Subcutaneous abdominal adipose tissue (tissue), 5 donors: Measurements from ENCODE around the gene FRMD6.

Experiments
- H3K27ac ChIP-seq: one replicate; pipeline ENCODE4 v1.7.0; 2013; ENCODE audit warnings: low read depth, mild to moderate bottlenecking, inconsistent platforms, low read length, moderate library complexity
- H3K27me3 ChIP-seq, 5 donors: one replicate each; pipeline ENCODE4 v1.7.0; 2013; ENCODE audit warnings: low read length in 5 of 5, inconsistent platforms in 1 of 5; ENCODE audit not compliant: control insufficient read depth in 5 of 5, insufficient read depth in 4 of 5
- H3K36me3 ChIP-seq, 5 donors: one replicate each; pipeline ENCODE4 v1.7.0; 2013; ENCODE audit warnings: low read length in 5 of 5; ENCODE audit not compliant: control insufficient read depth in 5 of 5, insufficient read depth in 5 of 5
- H3K4me1 ChIP-seq, 5 donors: one replicate each; pipeline ENCODE4 v1.7.0; 2013; ENCODE audit warnings: low read length in 5 of 5, mild to moderate bottlenecking in 3 of 5, moderate library complexity in 1 of 5; ENCODE audit not compliant: control insufficient read depth in 5 of 5, insufficient read depth in 5 of 5
- H3K4me3 ChIP-seq, 5 donors: one replicate each; pipeline ENCODE4 v1.7.0; 2013; ENCODE audit warnings: low read length in 5 of 5, low read depth in 1 of 5
- H3K9ac ChIP-seq, 5 donors: one replicate each; pipeline ENCODE4 v1.7.0; 2013; ENCODE audit warnings: low read length in 5 of 5, mild to moderate bottlenecking in 4 of 5, moderate library complexity in 3 of 5
- H3K9me3 ChIP-seq, 5 donors: one replicate each; pipeline ENCODE4 v1.7.0; 2013; ENCODE audit warnings: low read length in 5 of 5; ENCODE audit not compliant: control insufficient read depth in 5 of 5
- donor health status: healthy.
- donor health status: healthy.
- donor health status: healthy.
- donor health status: healthy.
- donor health status: healthy.

FRMD6 gene

DNA sequence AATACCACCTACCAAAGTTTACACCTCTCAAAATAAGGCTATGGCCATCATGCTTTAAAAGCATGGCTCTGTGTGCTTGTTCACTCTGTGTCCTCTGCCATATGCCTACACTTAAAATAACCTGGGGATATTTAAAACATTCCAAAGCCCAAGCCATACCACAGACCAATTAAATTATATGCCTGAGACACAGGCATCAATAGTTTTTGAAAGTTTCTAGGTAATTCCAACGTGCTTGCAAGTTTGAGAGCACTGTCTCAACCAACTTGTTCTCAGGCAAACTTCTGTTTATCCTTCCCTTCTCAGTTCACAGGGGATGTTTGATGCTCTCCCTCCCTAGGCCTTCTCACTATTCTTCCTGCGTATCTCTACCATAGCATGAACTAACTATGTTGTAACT lies 3.4 kb upstream of the FRMD6 start:
- Histone ChIP-seq H3K36me3 (no peaks in the 10 kb centered on the region), H3K27me3 (no peaks in the 10 kb centered on the region), H3K9ac (no peak overlapping the region), H3K9me3 (no peaks in the 10 kb centered on the region), H3K4me1 (peaks cover 0 to 19% (median 15%) of the 10 kb centered on the region in 5 donors), H3K27ac (no peak overlapping the region), H3K4me3 (no peak overlapping the region)

DNA sequence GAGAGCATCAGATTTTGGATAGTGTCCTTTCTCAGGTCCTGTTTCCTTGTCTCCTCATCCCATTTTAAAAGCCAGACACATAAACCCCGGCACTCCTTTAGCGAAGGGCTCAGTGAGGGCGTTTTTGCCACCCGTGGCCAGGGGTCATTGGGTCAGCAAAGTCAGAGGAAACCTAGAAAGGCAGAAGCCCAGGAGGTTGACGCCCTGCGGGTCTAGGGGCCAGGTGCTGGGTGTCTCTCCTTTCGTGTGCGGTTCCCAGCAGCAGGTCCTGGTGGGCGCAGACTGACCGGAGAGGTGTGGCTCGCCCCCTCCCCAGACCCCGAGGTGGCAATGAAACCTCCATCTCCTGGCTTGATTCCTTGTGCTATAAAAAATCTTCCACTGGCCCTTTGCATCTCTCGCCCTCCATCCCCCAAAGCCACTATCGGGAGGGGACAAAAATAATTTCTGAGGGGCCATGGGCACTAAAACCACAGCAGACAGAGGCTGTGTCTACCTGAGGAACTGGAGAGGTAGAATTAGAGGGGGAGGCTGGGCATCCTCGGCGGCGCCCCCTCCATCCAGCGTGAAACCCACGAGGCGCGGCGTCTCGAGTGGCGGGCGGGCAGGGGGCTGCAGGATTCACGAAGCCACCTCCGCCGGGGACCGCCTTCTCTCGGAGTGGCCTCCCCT lies 858 bp upstream of the FRMD6 start:
- H3K9me3 ChIP-seq, result no peaks in the 10 kb centered on the region
- H3K9ac ChIP-seq, result peak overlapping the region in 4 of 5 donors; percentile 81 to 95 (median 86)
- H3K27me3 ChIP-seq, result no peaks in the 10 kb centered on the region
- H3K4me1 ChIP-seq, result peaks cover 0 to 32% (median 25%) of the 10 kb centered on the region in 5 donors
- peak overlapping the region; percentile 77 for H3K27ac ChIP-seq
- H3K36me3 ChIP-seq, result no peaks in the 10 kb centered on the region
- H3K4me3 ChIP-seq, result peak overlapping the region; percentile 84 to 87 (median 85)

DNA sequence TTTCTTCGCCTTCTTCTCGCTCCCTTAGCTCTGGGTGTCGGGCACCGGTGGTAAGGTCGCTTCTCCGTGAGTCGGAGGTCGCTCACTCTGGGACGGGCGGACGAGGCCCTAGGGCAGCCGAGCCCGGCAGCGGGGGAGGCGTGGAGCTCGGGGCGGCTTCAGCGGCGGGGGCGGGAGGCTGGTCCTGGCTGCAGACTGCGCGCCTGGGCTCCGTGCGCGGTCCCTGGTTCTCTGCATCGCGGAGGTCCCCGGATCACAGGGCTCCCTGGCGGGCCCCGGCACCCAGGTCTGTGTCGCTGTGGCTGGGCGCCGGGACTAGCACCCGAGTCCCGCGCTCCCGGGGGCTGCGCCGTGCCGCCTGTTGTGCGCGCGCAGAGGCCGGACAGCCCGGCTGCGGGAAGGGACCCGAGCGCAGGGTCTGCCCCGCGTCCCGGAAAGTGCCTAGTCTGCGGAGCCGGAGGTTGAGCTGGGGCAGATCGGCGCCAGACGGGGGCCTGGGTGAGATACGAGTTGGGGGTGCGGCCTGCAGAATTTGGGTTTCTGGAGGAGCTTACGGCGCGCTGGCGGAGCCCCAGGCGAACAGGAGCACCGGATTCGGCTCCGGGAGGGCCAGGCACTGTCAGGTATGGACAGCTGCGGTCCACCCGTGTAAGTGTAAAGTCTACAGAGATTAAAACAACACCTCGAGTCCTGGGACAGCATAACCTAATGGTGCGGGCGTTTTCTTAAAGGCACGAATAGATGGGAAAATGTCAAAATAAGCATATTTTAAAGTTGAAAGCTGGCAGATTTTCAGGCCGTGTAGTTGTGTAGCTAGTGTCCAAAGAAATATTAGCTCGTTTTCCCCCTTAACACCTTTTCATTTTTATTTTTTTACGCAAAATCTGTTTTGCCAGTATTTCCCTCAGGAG lies 713 bp downstream of the FRMD6 start:
- Histone ChIP-seq H3K27ac (peak overlapping the region; percentile 84), H3K4me1 (peaks cover 0 to 32% (median 26%) of the 10 kb centered on the region in 5 donors), H3K4me3 (peak overlapping the region; percentile 81 to 92 (median 85)), H3K27me3 (no peaks in the 10 kb centered on the region), H3K9me3 (no peaks in the 10 kb centered on the region), H3K36me3 (no peaks in the 10 kb centered on the region), H3K9ac (peak overlapping the region; percentile 52 to 78 (median 76))

DNA sequence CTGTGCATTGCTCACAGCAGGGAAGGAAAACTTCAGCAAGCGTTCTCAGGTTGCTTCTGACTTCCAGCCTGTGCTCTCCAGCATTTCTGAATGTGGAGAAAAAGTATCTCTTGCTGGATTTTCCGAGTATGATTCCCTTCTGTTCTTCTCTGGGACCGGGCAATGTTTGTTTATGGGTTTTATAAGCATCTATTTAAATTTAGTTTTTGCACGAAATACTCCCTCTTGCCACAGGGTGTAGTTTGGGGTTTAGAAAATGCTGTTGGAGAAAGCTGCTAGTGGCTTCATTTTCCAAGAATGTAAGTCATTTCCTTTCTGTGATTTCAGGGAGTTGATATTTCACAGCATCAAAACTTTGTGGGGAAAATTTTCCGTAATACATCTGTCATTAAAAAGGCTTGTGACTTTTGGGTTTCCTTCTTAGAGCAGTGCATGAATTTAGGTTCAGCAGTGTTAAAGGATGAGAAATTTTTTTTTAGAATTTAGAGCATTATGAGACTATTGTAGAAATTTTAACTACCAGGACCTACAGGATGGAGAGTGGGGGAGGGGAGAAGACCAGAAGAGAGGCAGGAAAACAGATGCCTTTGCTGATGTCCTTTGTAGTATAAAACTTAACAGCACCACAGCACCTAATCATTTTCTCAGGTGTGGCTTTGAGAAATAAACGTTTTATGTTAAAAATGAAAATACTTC lies 1.5 kb downstream of the FRMD6 start:
- peak overlapping the region; percentile 84 for H3K27ac ChIP-seq
- H3K9ac ChIP-seq, result peak overlapping the region; percentile 52 to 78 (median 76)
- H3K9me3 ChIP-seq, result no peaks in the 10 kb centered on the region
- no peaks in the 10 kb centered on the region for H3K36me3 ChIP-seq
- H3K4me1 ChIP-seq, result peaks cover 0 to 38% (median 26%) of the 10 kb centered on the region in 5 donors
- H3K27me3 ChIP-seq, result no peaks in the 10 kb centered on the region
- peak overlapping the region; percentile 81 to 92 (median 85) for H3K4me3 ChIP-seq

DNA sequence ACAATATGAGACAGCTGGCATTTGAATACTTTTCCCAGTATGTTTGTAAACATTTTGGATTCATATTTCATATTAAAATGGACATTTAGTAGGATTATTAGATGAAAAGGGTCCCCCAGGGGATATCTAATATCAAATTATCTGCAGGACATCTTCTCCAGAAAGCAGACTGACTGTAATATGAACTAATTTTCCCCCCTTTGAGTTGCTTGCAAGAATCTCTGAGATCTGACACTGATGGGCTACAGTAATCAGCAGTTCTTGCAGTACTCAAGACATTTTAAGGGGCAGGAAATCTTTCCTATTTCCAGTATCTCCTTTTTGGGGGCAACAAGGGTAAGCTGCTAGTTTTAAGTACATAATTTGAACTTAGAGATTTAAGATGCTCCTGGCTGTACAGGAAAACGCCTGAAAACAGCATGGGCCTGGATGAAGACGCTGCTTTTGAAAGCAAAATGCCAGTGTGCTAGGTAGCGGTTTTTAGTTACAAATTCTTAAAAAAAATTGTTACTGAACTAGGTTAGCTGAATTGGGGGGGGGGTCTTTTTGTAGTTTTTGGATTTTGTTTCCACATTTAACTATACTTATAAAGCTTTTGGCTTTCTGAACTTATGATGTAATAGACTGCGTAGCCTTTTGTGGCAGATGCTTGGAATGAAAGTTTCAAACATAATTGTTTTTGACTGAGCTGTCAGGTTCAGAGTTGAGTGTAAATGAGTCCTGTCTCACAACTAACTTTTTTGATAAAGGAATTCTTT lies 2.2 kb downstream of the FRMD6 start:
- no peaks in the 10 kb centered on the region for H3K36me3 ChIP-seq
- H3K9ac ChIP-seq, result peak overlapping the region in 3 of 5 donors; percentile 31 to 48 (median 36)
- H3K4me3 ChIP-seq, result peak overlapping the region; percentile 26 to 92 (median 84)
- H3K4me1 ChIP-seq, result peaks cover 0 to 44% (median 26%) of the 10 kb centered on the region in 5 donors
- H3K27ac ChIP-seq, result peak overlapping the region; percentile 84
- no peaks in the 10 kb centered on the region for H3K27me3 ChIP-seq
- no peaks in the 10 kb centered on the region for H3K9me3 ChIP-seq

DNA sequence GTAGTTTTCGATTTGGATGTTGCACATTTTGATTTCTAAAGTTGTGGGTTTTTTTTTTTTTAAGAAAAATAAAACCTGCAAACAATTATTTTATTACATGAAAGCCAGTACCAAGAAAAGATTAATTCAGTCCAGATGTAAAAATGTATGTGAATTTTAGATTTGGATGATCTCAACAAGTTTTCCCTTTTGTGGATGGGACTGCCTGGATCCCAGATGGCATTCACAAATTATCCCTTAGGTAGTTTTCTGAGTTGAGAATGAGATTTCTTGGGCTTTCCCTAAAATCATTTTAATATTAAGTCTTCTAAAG lies 2.8 kb downstream of the FRMD6 start:
- peak overlapping the region in 1 of 5 donors; percentile 81 for H3K4me3 ChIP-seq
- H3K36me3 ChIP-seq, result no peaks in the 10 kb centered on the region
- H3K27ac ChIP-seq, result no peak overlapping the region
- H3K9ac ChIP-seq, result no peak overlapping the region
- no peaks in the 10 kb centered on the region for H3K9me3 ChIP-seq
- H3K4me1 ChIP-seq, result peaks cover 0 to 50% (median 26%) of the 10 kb centered on the region in 5 donors
- H3K27me3 ChIP-seq, result no peaks in the 10 kb centered on the region

DNA sequence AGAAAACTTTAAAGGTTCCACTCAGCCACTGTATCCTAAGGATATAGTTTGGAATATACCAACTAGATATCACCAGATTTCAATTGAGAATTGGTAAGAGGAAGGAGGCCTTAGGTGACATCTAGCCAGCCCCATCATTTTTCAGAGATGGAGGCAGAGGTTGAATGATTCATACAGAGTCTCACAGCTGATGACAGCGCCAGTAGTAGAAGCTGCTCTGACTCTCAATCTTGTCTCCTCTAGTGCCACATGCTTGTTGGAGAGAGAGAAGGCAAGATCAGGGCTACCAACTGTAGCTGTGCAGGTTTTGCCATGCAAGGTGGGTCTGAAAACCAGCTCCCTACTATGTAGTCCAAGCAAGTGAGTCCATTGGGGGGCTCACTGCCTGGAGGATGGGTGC lies 6.1 kb downstream of the FRMD6 start:
- H3K36me3 ChIP-seq, result no peaks in the 10 kb centered on the region
- H3K9ac ChIP-seq, result no peak overlapping the region
- no peak overlapping the region for H3K4me3 ChIP-seq
- H3K4me1 ChIP-seq, result peaks cover 0 to 54% (median 21%) of the 10 kb centered on the region in 5 donors
- no peak overlapping the region for H3K27ac ChIP-seq
- H3K9me3 ChIP-seq, result no peaks in the 10 kb centered on the region
- no peaks in the 10 kb centered on the region for H3K27me3 ChIP-seq

DNA sequence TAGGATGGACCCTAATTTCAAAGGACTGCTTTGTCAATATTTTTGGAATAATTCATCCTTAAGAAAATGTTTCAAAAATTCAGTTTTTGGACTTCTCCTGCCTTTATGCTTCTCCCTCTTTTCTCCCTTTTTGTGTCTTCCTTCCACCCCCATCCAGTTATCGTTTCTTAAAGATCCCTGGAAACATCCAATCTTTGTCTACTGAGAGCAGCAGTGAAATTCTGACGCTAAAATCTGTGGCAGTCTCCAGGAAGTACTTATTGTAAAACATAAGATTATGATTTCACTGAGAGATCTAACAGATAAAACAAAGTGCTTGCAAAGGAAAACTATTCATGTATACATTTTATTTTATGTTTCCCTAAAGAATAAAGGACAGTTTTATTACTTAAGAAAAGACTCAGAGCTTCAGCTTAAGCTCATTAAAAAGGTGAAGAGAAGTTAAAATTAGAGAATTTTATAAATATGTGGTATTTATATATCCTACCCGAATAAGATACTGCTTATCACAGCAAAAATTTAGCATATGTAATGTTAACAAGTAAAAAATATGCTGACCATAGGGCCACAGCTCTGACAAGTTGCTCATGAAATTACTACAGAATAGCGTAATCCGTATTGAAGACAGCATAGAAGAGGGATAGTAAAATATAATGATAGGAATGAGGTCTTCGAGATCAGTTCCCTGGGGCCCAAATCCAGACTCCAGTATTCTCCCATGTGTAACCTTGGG lies 6.9 kb downstream of the FRMD6 start:
- Histone ChIP-seq H3K27ac (no peak overlapping the region), H3K4me3 (no peak overlapping the region), H3K9me3 (no peaks in the 10 kb centered on the region), H3K9ac (no peak overlapping the region), H3K27me3 (no peaks in the 10 kb centered on the region), H3K4me1 (peaks cover 0 to 45% (median 14%) of the 10 kb centered on the region in 5 donors), H3K36me3 (no peaks in the 10 kb centered on the region)

DNA sequence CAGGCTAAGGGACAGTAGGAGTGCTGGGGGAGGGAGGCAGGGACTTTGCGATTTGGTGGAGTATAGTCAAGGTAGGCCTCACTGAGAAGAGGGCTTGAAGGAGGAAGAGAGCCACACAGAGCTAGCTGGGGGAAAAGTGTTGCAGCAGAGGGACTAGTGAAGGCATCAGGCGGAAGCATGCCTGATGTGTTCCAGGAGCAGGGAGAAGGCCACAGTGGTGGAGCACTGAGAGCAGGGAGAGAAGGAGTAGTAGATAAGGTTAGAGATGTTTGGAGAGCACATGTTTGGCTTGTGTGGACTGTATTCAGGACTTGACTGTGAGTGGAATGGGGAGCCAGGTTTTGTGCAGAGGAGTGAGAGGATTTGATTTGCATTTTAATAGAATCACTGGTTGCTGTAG lies 9.0 kb downstream of the FRMD6 start:
- H3K4me3 ChIP-seq, result no peak overlapping the region
- H3K9me3 ChIP-seq, result no peaks in the 10 kb centered on the region
- H3K27ac ChIP-seq, result no peak overlapping the region
- H3K36me3 ChIP-seq, result no peaks in the 10 kb centered on the region
- no peaks in the 10 kb centered on the region for H3K27me3 ChIP-seq
- peaks cover 0 to 40% (median 10%) of the 10 kb centered on the region in 5 donors for H3K4me1 ChIP-seq
- no peak overlapping the region for H3K9ac ChIP-seq
